Stimulated activated naive B cell treated with anti-CD40 and anti-IgM and Interleukin-4, amounts not matched to agents 10 μg/mL and 1 μg/mL and 100 μg/mL, for 72 hours (primary cell): ENCODE results near the gene CPXM1.

Experiments
- ATAC-seq, 2 donors: fragments of 150-1000 bp; cut with Tn5 transposase; replicated peaks; 2 replicates each; pipeline ENCODE4 v1.10.0; 2021; ENCODE audit warnings: moderate library complexity in 1 of 2
- DNase-seq: peaks from one replicate; pipeline ENCODE4 v3.0.0; 2021
- H3K27ac Mint-ChIP-seq: one replicate; pipeline ENCODE4 v1.8.0; 2022; ENCODE audit warnings: mild to moderate bottlenecking, mixed read lengths
- H3K27me3 Mint-ChIP-seq, 2 donors: one replicate each; pipeline ENCODE4 v1.8.0; 2022; ENCODE audit warnings: mixed read lengths in 2 of 2
- H3K36me3 Mint-ChIP-seq, 2 donors: one replicate each; pipeline ENCODE4 v1.8.0; 2022; ENCODE audit warnings: mixed read lengths in 2 of 2, mild to moderate bottlenecking in 1 of 2
- H3K4me1 Mint-ChIP-seq, 2 donors: one replicate each; pipeline ENCODE4 v1.8.0; 2022; ENCODE audit warnings: mixed read lengths in 2 of 2, mild to moderate bottlenecking in 1 of 2
- H3K4me3 Mint-ChIP-seq, 2 donors: one replicate each; pipeline ENCODE4 v1.8.0; 2022; ENCODE audit warnings: mild to moderate bottlenecking in 2 of 2, mixed read lengths in 2 of 2, moderate library complexity in 1 of 2
- H3K9me3 Mint-ChIP-seq, 2 donors: one replicate each; pipeline ENCODE4 v1.8.0; 2022; ENCODE audit warnings: mixed read lengths in 2 of 2, mild to moderate bottlenecking in 1 of 2

Gene CPXM1

DNA sequence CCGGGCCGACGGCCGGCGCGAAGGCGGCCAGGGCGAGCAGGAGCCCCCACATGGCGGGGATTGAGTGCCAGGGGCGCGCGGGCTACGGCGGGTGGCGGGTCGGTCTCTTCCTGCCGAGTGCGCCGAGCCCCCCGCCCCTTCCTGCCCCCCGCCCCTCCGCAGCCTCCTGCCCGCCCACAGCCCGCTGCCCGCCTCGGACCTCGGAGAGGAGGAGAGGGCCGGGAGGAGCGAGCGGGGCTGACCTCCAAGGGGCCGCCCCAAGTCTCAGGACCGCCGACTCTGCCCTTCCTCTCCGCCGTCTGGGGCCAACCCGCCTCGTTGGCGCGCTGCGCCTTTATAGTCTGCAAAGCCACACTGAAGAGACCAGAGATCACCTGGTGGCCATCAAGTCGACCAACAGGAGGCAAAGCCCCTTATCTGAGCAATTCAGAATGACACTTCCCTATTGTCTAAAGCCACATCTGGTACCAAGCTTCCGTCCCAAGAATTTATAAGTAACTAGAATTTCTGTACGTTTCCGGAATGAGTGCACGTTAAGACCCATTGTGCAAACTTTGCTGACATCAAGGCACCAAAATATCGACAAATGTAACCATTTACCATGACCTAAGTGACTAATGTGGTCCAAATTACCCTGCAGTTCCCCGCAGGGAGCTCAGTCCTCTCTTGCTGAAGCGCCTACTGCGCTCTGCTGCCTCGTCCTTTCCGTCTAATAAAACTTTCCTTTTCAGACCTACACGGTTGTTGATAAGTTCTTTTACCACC, at the start of gene CPXM1:
TSS of gene CPXM1 (minus strand) at position 107 of the 765 bp plus-strand sequence. CDS start at position 52, 55 bp downstream.
- peaks cover 0 to 2% of the 10 kb centered on the region in 2 donors for H3K36me3 Mint-ChIP-seq
- peaks cover 49 to 76% of the 10 kb centered on the region in 2 donors for H3K27me3 Mint-ChIP-seq
- no peaks in the 10 kb centered on the region for H3K9me3 Mint-ChIP-seq
- H3K4me1 Mint-ChIP-seq: peaks cover 23 to 33% of the 10 kb centered on the region in 2 donors
- peak within 1 kb of the TSS; percentile 84 to 88 for H3K4me3 Mint-ChIP-seq
- DNase-seq: peak; percentile 49
- peak; percentile 80 for ATAC-seq
- H3K27ac Mint-ChIP-seq: peak within 1 kb of the TSS; percentile 90

- Mint-ChIP-seq H3K9me3 (no peaks in the 10 kb centered on the region), H3K4me1 (peaks cover 10 to 20% of the 10 kb centered on the region in 2 donors), H3K4me3 (no peak overlapping the region), H3K27ac (no peak overlapping the region), H3K36me3 (peaks cover 13 to 25% of the 10 kb centered on the region in 2 donors), H3K27me3 (no peaks in the 10 kb centered on the region)
- ATAC-seq (no peak), DNase-seq (no peak)
Measured at GRCh38 chr20:2849529-2849928, 49.1 kb upstream of the CPXM1 start.

DNA sequence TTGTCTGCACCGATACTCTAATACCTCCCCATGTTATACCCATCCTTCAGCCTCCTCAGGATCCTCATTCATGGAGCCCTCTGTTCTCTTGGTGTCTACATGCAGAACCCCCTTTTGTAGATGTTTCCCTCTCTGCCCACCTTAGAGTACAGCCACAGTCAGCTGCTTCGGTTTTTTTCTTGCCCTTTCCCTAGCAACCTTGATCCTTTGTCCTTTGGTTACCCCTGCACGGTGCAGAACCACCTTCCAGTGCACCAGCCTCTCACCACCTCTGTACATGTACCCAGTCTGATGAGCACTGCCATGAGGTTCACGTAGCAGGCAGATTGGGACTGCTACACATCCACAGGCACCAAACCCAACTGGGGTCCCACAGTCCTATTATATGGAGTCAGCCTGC, 47.4 kb upstream of the CPXM1 start:
- DNase-seq (no peak), ATAC-seq (no peak)
- H3K4me3 Mint-ChIP-seq: no peak overlapping the region
- H3K4me1 Mint-ChIP-seq: peaks cover 13 to 17% of the 10 kb centered on the region in 2 donors
- H3K27me3 Mint-ChIP-seq: no peaks in the 10 kb centered on the region
- H3K36me3 Mint-ChIP-seq: peaks cover 13 to 31% of the 10 kb centered on the region in 2 donors
- H3K9me3 Mint-ChIP-seq: no peaks in the 10 kb centered on the region
- no peak overlapping the region for H3K27ac Mint-ChIP-seq

DNA sequence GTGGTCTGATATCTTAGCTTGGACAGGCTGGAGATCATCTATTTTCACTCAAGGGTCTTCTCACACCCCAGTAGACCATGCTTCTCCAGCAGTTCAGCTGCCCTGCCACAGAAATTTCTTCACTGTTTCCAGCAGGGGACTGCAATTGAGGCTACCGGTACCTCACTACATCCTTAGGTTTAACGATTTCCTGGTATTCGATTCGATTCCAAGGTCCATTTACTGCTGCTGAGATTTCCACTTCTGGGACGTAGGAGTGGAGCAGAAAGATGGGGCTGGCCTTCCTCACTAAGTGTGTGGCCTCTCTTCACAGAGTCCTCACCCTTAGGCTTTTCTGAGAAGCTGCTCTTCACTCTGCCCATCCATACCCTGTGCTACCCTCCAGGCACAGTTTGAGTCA, 46.3 kb upstream of the CPXM1 start:
- no peak overlapping the region for H3K27ac Mint-ChIP-seq
- H3K4me3 Mint-ChIP-seq: no peak overlapping the region
- no peaks in the 10 kb centered on the region for H3K27me3 Mint-ChIP-seq
- peaks cover 8 to 12% of the 10 kb centered on the region in 2 donors for H3K4me1 Mint-ChIP-seq
- H3K36me3 Mint-ChIP-seq: peaks cover 12 to 28% of the 10 kb centered on the region in 2 donors
- no peak for DNase-seq
- no peaks in the 10 kb centered on the region for H3K9me3 Mint-ChIP-seq
- no peak for ATAC-seq

DNA sequence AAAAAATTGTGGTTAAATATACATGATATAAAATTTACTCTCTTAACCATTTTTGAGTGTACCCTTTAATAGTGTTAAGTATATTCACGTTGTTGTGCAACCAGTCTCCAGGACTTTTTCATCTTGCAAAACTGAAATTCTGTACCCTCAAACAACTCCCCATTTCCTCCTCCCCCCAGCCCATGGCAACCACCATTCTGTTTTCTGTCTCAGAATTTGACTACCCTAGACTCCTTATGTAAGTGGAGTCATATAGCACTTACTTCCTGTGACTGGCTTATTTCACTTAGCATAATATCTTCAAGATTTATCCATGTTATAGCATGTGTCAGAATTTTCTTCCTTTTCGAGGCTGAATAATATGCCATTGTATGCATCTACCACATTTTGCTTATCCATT, 45.2 kb upstream of the CPXM1 start:
- no peak for ATAC-seq
- no peak overlapping the region for H3K4me3 Mint-ChIP-seq
- no peak for DNase-seq
- H3K27me3 Mint-ChIP-seq: no peaks in the 10 kb centered on the region
- H3K27ac Mint-ChIP-seq: no peak overlapping the region
- H3K36me3 Mint-ChIP-seq: peaks cover 8 to 23% of the 10 kb centered on the region in 2 donors
- no peaks in the 10 kb centered on the region for H3K9me3 Mint-ChIP-seq
- peaks cover 11 to 14% of the 10 kb centered on the region in 2 donors for H3K4me1 Mint-ChIP-seq

GRCh38 chr20:2840967-2841531, 40.6 kb upstream of the CPXM1 start:
- Mint-ChIP-seq H3K36me3 (peaks cover 15 to 40% of the 10 kb centered on the region in 2 donors), H3K27ac (peak overlapping the region; percentile 92), H3K27me3 (no peaks in the 10 kb centered on the region), H3K4me1 (peaks cover 26 to 27% of the 10 kb centered on the region in 2 donors), H3K9me3 (peaks cover 0 to 2% of the 10 kb centered on the region in 2 donors), H3K4me3 (peak overlapping the region; percentile 90 to 91)
- DNase-seq (no peak), ATAC-seq (peak; percentile 33 to 47)

DNA sequence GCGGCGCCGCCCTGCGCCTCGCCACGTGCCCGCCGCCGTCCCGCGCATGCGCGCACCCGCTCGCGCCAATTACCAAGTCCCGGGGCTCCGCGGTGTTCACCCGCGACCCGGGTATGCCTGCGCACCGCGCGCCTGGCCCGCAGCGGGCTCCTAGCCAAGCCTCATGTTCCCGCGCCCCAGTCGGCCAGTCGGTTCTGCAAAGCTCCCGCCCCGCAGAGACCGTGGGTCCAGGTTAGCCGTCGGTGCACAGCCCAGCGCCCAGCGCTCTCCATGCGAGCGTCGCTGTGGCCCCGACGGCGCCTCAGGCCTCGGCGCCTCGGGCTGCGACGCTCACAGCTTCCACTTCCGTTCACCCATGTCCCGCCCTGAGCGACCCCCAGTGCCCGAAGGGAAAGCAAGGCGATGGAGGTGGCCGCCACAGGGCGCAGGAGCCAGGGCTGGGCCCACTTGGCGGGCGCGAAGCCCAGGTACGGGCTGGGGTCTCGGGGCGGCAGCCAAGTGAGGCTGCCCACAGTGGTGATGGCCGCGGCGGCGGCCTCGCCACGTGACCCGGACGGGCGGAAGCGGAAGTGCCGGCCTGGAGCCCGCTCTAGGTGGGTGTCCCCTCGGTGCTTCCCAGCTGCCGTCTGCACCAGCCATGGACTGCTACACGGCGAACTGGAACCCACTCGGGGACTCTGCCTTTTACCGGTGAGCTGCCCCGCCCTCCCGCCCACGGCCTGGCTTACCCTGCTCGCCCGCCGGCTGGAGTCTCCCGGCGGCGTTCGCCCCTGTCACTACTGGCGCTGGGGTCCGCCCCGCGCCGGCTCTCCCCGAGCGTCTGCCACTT, 39.9 kb upstream of the CPXM1 start, which contains the start of the genes PCED1A and VPS16:
TSS of gene PCED1A (minus strand) at position 518 of the 829 bp plus-strand sequence. CDS start 743 bp downstream, outside the sequence.
TSS of gene VPS16 (plus strand) at position 608 of the 829 bp plus-strand sequence. CDS start at position 638, 30 bp downstream.
- Mint-ChIP-seq H3K9me3 (peaks cover 0 to 2% of the 10 kb centered on the region in 2 donors), H3K4me3 (peak within 1 kb of the TSS; percentile 90 to 91), H3K36me3 (peaks cover 15 to 45% of the 10 kb centered on the region in 2 donors), H3K4me1 (peaks cover 25 to 26% of the 10 kb centered on the region in 2 donors), H3K27ac (peak within 1 kb of the TSS; percentile 98), H3K27me3 (no peaks in the 10 kb centered on the region)
- DNase-seq (peak; percentile 92), ATAC-seq (peak; percentile 99)

DNA sequence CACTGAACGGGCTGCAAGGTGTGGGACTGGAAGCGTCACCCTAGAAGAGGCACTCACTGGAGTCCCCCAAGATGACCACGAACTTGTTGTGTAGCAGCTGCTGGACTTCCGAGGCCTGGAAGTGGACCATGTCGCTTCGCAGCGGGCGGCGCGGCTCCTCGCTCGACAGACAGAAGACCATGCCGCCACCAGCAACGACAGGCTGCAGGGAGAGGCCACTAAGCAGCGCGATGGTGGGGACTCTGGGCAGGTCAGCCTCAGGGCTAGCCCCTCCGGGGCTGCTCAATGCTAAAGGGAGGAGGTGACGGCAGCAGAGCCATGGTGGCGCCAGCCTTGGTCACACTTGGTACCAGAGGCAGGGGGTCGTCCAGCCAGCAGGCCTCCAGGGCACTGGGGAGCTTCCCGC, 39.3 kb upstream of the CPXM1 start:
- DNase-seq: no peak
- Mint-ChIP-seq H3K9me3 (peaks cover 0 to 2% of the 10 kb centered on the region in 2 donors), H3K4me3 (peak overlapping the region; percentile 88 to 90), H3K4me1 (peaks cover 21 to 26% of the 10 kb centered on the region in 2 donors), H3K36me3 (peaks cover 15 to 47% of the 10 kb centered on the region in 2 donors), H3K27me3 (no peaks in the 10 kb centered on the region), H3K27ac (peak overlapping the region; percentile 97)
- ATAC-seq: no peak

GRCh38 chr20:2838847-2839671, 38.6 kb upstream of the CPXM1 start:
- Mint-ChIP-seq H3K4me3 (peak overlapping the region; percentile 70 to 88), H3K27ac (peak overlapping the region; percentile 97), H3K27me3 (no peaks in the 10 kb centered on the region), H3K36me3 (peaks cover 15 to 50% of the 10 kb centered on the region in 2 donors), H3K9me3 (peaks cover 0 to 2% of the 10 kb centered on the region in 2 donors), H3K4me1 (peaks cover 18 to 21% of the 10 kb centered on the region in 2 donors)
- ATAC-seq: no peak
- no peak for DNase-seq

DNA sequence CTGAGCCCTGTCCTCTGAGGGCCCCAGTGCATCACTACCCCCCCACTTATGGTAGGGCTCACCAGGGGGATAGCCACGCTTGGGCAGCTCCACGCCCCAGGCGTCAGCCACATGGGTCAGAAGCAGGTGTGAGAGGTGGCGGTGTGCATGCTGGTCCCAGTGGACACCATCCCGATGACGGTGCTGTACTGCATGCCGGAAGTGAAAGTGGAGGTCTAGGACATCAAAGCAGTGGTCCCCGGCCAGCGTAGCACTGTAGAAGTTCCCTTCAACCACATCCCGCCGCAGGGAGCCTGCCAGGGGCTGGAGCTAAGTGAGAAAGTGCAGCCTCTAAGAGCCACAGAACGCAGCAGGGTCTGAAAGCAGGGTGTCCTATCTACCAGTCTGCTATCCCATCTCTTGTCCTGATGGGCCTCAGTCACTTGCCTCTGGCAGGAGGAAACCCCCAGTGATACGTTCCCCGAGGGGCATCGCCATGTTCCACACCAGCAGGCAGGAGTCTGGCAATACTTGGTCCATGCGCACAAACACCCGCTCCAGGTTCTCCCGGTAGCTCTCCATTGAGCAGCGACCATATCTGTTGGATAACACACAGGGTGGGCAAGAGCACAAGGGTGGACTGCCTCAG, 37.9 kb upstream of the CPXM1 start:
- Mint-ChIP-seq H3K4me3 (peak overlapping the region; percentile 29 to 56), H3K9me3 (peaks cover 0 to 2% of the 10 kb centered on the region in 2 donors), H3K27me3 (no peaks in the 10 kb centered on the region), H3K36me3 (peaks cover 15 to 43% of the 10 kb centered on the region in 2 donors), H3K27ac (peak overlapping the region; percentile 67), H3K4me1 (peaks cover 18 to 21% of the 10 kb centered on the region in 2 donors)
- no peak for ATAC-seq
- DNase-seq: no peak

DNA sequence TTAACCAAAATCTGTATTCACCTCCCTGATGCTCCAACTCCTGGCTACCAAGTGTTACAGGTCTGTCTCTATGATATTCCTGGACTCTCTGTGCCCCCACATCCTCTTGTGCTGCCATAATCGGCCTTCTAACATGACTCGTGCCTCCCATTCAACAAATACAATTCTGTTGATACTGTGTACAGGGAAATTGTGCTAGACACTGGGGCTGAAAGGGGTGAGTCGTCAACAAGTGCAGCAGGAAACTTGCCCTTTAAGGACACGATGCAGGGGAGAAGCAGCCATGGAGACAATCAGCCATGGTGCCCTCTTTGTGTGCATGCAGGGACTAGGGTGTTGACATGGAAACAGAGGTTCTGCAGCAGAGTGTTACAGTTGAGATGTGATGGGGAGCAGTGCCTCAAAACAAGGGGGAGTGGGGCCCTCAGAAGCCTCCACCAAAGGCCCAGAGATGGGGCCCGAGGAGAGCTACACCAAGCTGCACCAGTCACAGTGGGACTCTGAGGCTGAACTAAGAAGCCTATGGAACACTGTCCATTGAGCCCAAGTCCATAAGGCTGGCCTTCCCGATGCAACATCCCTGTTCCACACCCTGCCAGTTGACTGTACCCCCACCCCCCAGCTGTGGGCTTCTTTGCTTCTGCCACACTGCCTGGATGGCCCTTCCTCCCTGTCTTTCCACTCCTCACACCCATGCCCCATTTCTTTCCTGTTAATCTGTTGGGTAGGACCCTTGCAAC, 37.0 kb upstream of the CPXM1 start:
- DNase-seq (no peak), ATAC-seq (no peak)
- Mint-ChIP-seq H3K27me3 (no peaks in the 10 kb centered on the region), H3K36me3 (peaks cover 15 to 43% of the 10 kb centered on the region in 2 donors), H3K4me1 (peaks cover 18 to 21% of the 10 kb centered on the region in 2 donors), H3K9me3 (peaks cover 0 to 2% of the 10 kb centered on the region in 2 donors), H3K27ac (peak overlapping the region; percentile 67), H3K4me3 (no peak overlapping the region)

DNA sequence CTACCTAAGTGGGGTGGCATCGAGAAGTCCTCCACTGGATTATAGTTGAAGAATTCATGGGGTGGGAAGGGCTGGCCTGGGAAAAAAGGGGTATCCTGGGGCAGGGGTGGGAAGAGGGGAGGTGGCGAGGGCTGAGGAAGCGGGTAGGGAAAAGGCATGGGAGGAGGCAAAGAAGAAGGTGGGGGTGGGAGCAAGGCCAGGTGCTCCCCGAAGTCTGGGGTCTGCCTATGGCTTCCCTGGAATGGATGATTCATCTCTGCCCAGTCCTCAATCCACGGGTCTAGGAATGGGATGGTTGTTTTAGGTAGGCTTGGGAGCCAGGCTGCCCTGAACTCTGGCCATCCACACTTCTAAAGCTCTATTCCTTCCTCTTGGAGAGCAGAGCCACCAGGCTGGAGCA, 35.6 kb upstream of the CPXM1 start:
- H3K4me1 Mint-ChIP-seq: peaks cover 14 to 24% of the 10 kb centered on the region in 2 donors
- peaks cover 15 to 43% of the 10 kb centered on the region in 2 donors for H3K36me3 Mint-ChIP-seq

More for the DNA sequence above, 35.6 kb upstream of the CPXM1 start:
- DNase-seq (no peak), ATAC-seq (no peak)
- Mint-ChIP-seq H3K27me3 (no peaks in the 10 kb centered on the region), H3K9me3 (peaks cover 0 to 2% of the 10 kb centered on the region in 2 donors), H3K4me3 (no peak overlapping the region), H3K27ac (no peak overlapping the region)
